Adipocyte (in vitro differentiated cells): ENCODE measurements around the gene GABRA1.

ENCODE experiments used
- DNase-seq: peaks from one replicate; pipeline ENCODE4 v3.0.0-alpha.2; 2015; ENCODE audit warnings: low read depth
- H3K27me3 ChIP-seq: replicated peaks from 2 replicates; pipeline ENCODE4 v1.7.0; 2013; ENCODE audit warnings: mild to moderate bottlenecking, low read length, moderate library complexity; ENCODE audit not compliant: control insufficient read depth, insufficient read depth
- H3K36me3 ChIP-seq: 2 replicates; pipeline ENCODE4 v1.7.0; 2013; ENCODE audit warnings: low read length, mild to moderate bottlenecking, moderate library complexity; ENCODE audit not compliant: control insufficient read depth, insufficient read depth, severe bottlenecking
- H3K4me1 ChIP-seq: 2 replicates; pipeline ENCODE4 v1.7.0; 2013; ENCODE audit warnings: mild to moderate bottlenecking, low read length, moderate library complexity; ENCODE audit not compliant: control insufficient read depth, insufficient read depth
- H3K4me3 ChIP-seq: 2 replicates; pipeline ENCODE4 v1.7.0; 2013; ENCODE audit warnings: mild to moderate bottlenecking, low read length, moderate library complexity
- H3K9ac ChIP-seq: 2 replicates; pipeline ENCODE4 v1.7.0; 2013; ENCODE audit warnings: mild to moderate bottlenecking, low read length, moderate library complexity
- H3K9me3 ChIP-seq: 2 replicates; pipeline ENCODE4 v1.7.0; 2013; ENCODE audit warnings: mild to moderate bottlenecking, low read length, moderate library complexity; ENCODE audit not compliant: control insufficient read depth

Gene GABRA1

DNA sequence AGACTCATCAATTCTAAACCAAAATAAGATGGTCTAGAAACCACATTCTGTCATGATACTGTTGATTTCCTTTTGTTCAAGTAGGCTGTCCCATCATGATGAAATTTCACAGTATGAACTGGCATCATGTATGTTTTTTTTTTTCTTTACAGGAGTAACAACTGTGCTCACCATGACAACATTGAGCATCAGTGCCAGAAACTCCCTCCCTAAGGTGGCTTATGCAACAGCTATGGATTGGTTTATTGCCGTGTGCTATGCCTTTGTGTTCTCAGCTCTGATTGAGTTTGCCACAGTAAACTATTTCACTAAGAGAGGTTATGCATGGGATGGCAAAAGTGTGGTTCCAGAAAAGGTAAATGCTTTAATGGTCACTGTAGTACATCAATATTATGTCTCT lies 47.6 kb downstream of the GABRA1 start:
- DNase-seq = no peak
- H3K36me3 ChIP-seq = no peaks in the 10 kb centered on the region
- H3K4me1 ChIP-seq = no peaks in the 10 kb centered on the region
- no peaks in the 10 kb centered on the region for H3K27me3 ChIP-seq
- H3K4me3 ChIP-seq = no peak overlapping the region
- no peaks in the 10 kb centered on the region for H3K9me3 ChIP-seq
- no peak overlapping the region for H3K9ac ChIP-seq

GRCh38 chr5:161897033-161897432 lies 49.1 kb downstream of the GABRA1 start:
- no peak overlapping the region for H3K9ac ChIP-seq
- no peaks in the 10 kb centered on the region for H3K4me1 ChIP-seq
- no peak for DNase-seq

DNA sequence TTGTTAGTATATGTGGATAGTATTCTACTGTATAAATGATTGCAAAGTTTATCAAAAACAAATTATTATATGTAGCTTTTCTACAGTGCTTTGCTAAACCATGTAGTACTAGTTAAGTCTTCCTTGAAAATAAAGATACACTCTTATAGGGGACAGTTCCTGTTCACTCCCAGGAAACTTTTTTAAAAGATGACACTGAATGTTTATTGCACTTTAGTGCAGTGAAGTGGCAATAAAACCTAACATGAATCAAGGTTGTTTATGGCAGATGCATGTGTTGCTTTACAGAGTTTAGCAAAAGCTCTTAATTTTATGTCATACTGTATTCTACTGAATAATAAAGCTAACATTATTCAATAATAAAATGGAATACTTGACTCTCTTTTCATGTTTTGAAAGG lies 51.7 kb downstream of the GABRA1 start:
- no peaks in the 10 kb centered on the region for H3K9me3 ChIP-seq
- H3K27me3 ChIP-seq = no peaks in the 10 kb centered on the region
- no peaks in the 10 kb centered on the region for H3K4me1 ChIP-seq
- no peaks in the 10 kb centered on the region for H3K36me3 ChIP-seq
- no peak overlapping the region for H3K4me3 ChIP-seq
- no peak overlapping the region for H3K9ac ChIP-seq
- DNase-seq = no peak

More at GRCh38 chr5:161897033-161897432, 49.1 kb downstream of the GABRA1 start:
- Histone ChIP-seq H3K4me3 (no peak overlapping the region), H3K9me3 (no peaks in the 10 kb centered on the region), H3K27me3 (no peaks in the 10 kb centered on the region), H3K36me3 (no peaks in the 10 kb centered on the region)

- Histone ChIP-seq H3K36me3 (no peaks in the 10 kb centered on the region), H3K4me1 (no peaks in the 10 kb centered on the region), H3K9ac (no peak overlapping the region), H3K9me3 (no peaks in the 10 kb centered on the region), H3K4me3 (no peak overlapping the region), H3K27me3 (no peaks in the 10 kb centered on the region)
- DNase-seq = no peak
Observed at GRCh38 chr5:161900981-161901380, 53.1 kb downstream of the GABRA1 start.

GRCh38 chr5:161921781-161922180 lies 73.9 kb downstream of the GABRA1 start:
- no peak overlapping the region for H3K4me3 ChIP-seq
- DNase-seq = no peak
- no peak overlapping the region for H3K9ac ChIP-seq
- H3K27me3 ChIP-seq = no peaks in the 10 kb centered on the region
- H3K4me1 ChIP-seq = no peaks in the 10 kb centered on the region
- no peaks in the 10 kb centered on the region for H3K36me3 ChIP-seq
- peaks cover 2% of the 10 kb centered on the region for H3K9me3 ChIP-seq

GRCh38 chr5:161924270-161924669 lies 76.3 kb downstream of the GABRA1 start:
- Histone ChIP-seq H3K4me1 (no peaks in the 10 kb centered on the region), H3K9ac (no peak overlapping the region), H3K36me3 (no peaks in the 10 kb centered on the region), H3K4me3 (no peak overlapping the region), H3K27me3 (no peaks in the 10 kb centered on the region), H3K9me3 (peaks cover 2% of the 10 kb centered on the region)
- no peak for DNase-seq

DNA sequence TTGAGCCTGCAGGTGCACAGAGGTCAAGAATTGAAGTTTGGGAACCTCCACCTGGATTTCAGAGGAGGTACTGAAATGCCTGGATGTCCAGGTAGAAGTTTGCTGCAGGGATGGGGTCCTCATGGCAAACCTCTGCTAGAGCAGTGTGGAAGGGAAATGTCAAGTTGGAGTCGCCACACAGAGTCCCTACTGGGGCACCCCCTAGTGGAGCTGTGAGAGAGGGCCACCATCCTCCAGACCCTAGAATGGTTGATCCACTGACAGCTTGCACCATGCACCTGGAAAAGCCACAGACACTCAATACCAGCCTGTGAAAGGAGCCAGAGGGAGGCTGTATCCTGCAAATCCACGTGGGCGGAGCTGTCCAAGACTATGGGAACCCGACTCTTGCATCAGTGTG lies 78.0 kb downstream of the GABRA1 start:
- Histone ChIP-seq H3K4me1 (no peaks in the 10 kb centered on the region), H3K36me3 (no peaks in the 10 kb centered on the region), H3K4me3 (no peak overlapping the region), H3K27me3 (no peaks in the 10 kb centered on the region), H3K9me3 (peaks cover 2% of the 10 kb centered on the region), H3K9ac (no peak overlapping the region)
- no peak for DNase-seq

GRCh38 chr5:161934486-161934885 lies 86.6 kb downstream of the GABRA1 start:
- H3K9me3 ChIP-seq = no peaks in the 10 kb centered on the region
- no peaks in the 10 kb centered on the region for H3K27me3 ChIP-seq
- H3K9ac ChIP-seq = no peak overlapping the region
- DNase-seq = no peak
- no peaks in the 10 kb centered on the region for H3K4me1 ChIP-seq
- no peak overlapping the region for H3K4me3 ChIP-seq
- no peaks in the 10 kb centered on the region for H3K36me3 ChIP-seq

DNA sequence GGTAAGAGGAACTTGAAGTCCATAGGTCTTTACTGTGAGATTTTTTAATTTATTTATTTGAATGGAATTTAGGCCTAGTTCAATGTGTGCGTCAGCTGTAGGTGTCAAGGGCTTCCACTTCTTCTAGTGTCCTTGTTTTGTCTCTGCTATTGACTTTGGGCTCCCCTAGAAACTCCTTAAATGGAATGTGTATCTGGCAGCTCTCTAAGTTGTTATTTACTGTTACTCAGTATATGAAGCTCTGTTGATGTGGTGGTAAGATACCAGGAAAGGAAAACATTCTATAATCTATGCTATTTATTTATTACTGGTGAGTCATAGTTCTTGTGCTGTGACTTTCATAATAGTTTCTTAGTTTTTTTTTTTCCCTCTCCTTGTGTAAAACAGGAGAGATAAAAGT lies 97.1 kb downstream of the GABRA1 start:
- H3K36me3 ChIP-seq = no peaks in the 10 kb centered on the region
- no peaks in the 10 kb centered on the region for H3K9me3 ChIP-seq
- H3K4me3 ChIP-seq = no peak overlapping the region
- H3K4me1 ChIP-seq = no peaks in the 10 kb centered on the region
- no peak for DNase-seq
- H3K9ac ChIP-seq = no peak overlapping the region
- H3K27me3 ChIP-seq = no peaks in the 10 kb centered on the region

DNA sequence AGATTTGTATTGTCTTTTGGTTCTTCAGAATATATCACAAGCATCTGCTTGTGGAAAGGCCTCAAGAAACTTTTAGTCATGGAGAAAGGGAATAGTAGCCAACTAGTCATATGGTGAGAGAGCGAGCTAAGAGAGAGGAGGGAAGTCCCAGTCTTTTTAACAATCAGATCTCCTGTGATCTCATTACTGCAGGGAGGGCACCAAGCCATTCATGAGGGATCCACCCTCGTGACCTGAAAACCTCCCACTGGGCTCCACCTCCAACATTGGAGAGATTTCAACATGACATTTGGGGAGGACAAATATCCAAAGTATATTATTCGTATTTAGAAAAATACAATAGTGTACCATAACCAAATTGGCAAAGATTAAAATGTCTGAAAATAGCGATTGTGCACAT lies 99.0 kb downstream of the GABRA1 start:
- no peak overlapping the region for H3K4me3 ChIP-seq
- H3K36me3 ChIP-seq = no peaks in the 10 kb centered on the region
- H3K9me3 ChIP-seq = peaks cover 2% of the 10 kb centered on the region
- H3K27me3 ChIP-seq = no peaks in the 10 kb centered on the region
- H3K9ac ChIP-seq = no peak overlapping the region
- no peaks in the 10 kb centered on the region for H3K4me1 ChIP-seq
- DNase-seq = no peak
